Measurements from ENCODE around the gene ENTR1. TPM values are rescaled to one million over a fixed set of nuclear protein-coding genes. Genes with fewer than 3 reads are reported as not detected.

ENTR1 gene
- total RNA-seq, 1 experiment from 2014 or later: 90.8 TPM

DNA sequence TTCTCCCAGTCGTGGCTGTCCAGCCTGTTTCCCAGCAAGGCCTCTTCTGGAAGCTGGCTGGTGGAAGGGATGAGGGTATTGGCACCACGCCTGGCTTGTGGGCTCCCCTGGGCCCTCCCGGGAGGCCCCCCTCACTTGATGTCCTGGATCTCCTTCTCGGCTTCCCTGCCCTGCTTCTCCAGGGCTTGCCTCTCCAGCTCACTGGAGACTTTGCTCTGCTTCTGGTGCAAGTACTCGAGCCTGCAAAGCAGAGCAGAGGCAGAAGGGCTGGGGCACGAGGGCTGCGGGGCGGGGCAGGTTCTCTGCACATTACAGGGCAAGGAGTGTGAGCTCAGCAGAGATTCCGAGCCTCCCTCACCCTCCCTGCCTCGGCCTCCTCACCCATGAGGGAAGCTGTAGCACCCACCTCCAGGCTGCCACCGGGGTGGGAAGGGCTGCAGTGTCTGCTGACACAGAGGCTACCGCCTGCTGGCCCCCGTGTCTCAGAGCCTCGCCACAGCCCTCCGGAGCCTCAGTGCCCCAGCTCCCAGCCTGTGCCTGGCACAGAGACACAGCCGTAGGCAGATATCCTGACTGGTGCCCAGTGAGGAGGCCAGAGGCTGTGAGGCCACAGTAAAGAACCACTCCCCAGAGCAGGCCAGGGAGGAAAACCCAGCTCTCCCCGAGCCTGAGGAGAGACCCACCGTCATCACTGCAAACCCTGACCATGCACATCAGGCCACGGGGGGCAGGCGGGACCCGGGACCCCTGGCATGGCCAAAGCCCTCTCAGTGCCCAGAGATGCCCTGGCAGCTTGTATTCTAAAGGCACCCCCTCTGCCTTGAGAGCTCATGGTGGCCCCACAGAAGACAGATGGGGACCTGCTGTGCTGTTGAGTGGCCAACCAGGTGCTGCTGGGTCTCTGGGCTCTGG is 17.6 kb downstream of the ENTR1 start:
- no peaks in the 10 kb centered on the region for H3K27me3 ChIP-seq (ENCODE audit: control insufficient read depth, insufficient read depth, low read length)

GRCh38 chr9:136391737-136392537 is 18.5 kb downstream of the ENTR1 start:
- no peaks in the 10 kb centered on the region for H3K9me3 ChIP-seq (ENCODE audit: control insufficient read depth, insufficient read depth, low read depth, low read length)
- ATAC-seq: no peak
- no TSS peak for BruUV-seq (replicated peaks)
- H3K27ac ChIP-seq (ENCODE audit: low read length): no peak overlapping the region
- intact Hi-C loops (cut with micrococcal nuclease; ENCODE audit: unreplicated experiment): no loop called here
- no peaks in the 10 kb centered on the region for H3K4me1 ChIP-seq (ENCODE audit: control insufficient read depth, insufficient read depth, low read length)
- CTCF ChIA-PET: no interaction called here
- H3K27me3 ChIP-seq (ENCODE audit: control insufficient read depth, insufficient read depth, low read length): no peaks in the 10 kb centered on the region
- H3K36me3 ChIP-seq (ENCODE audit: control insufficient read depth, insufficient read depth, low read length): no peaks in the 10 kb centered on the region; the same call in 1 of the 2 replicates
- POLR2A ChIA-PET: no interaction called here
- no peak for DNase-seq (ENCODE audit: low read depth, low spot score)
- H3K4me3 ChIP-seq (ENCODE audit: low read depth in 2 of 2, low read length in 2 of 2): no peak overlapping the region
- in situ Hi-C loops (cut with HindIII; ENCODE audit: low pct_unique_long_range_greater_than_20kb, low sequenced_read_pairs): no loop called here
- TF ChIP-seq TCF7L2 (IDR thresholded peaks at IDR 0.05; ENCODE audit: low read depth, low read length) (no peak), REST (IDR thresholded peaks at IDR 0.05; ENCODE audit: insufficient read depth in 1 of 2, low read depth in 2 of 2, low read length in 1 of 2) (no peak), POLR2AphosphoS5 (IDR thresholded peaks at IDR 0.05; ENCODE audit: low read depth, low read length) (no peak), SIN3A (IDR thresholded peaks at IDR 0.05; ENCODE audit: borderline replicate concordance, insufficient read depth, low read depth, low read length) (no peak)

More for the DNA sequence above, 17.6 kb downstream of the ENTR1 start:
- TF ChIP-seq SIN3A (IDR thresholded peaks at IDR 0.05; ENCODE audit: borderline replicate concordance, insufficient read depth, low read depth, low read length) (no peak), REST (IDR thresholded peaks at IDR 0.05; ENCODE audit: insufficient read depth in 1 of 2, low read depth in 2 of 2, low read length in 1 of 2) (no peak), POLR2AphosphoS5 (IDR thresholded peaks at IDR 0.05; ENCODE audit: low read depth, low read length) (no peak), TCF7L2 (IDR thresholded peaks at IDR 0.05; ENCODE audit: low read depth, low read length) (no peak)
- TF ChIP-seq, protein P1, sequence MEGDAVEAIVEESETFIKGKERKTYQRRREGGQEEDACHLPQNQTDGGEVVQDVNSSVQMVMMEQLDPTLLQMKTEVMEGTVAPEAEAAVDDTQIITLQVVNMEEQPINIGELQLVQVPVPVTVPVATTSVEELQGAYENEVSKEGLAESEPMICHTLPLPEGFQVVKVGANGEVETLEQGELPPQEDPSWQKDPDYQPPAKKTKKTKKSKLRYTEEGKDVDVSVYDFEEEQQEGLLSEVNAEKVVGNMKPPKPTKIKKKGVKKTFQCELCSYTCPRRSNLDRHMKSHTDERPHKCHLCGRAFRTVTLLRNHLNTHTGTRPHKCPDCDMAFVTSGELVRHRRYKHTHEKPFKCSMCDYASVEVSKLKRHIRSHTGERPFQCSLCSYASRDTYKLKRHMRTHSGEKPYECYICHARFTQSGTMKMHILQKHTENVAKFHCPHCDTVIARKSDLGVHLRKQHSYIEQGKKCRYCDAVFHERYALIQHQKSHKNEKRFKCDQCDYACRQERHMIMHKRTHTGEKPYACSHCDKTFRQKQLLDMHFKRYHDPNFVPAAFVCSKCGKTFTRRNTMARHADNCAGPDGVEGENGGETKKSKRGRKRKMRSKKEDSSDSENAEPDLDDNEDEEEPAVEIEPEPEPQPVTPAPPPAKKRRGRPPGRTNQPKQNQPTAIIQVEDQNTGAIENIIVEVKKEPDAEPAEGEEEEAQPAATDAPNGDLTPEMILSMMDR (IDR thresholded peaks at IDR 0.05): no peak
- Histone ChIP-seq H3K9me3 (ENCODE audit: control insufficient read depth, insufficient read depth, low read depth, low read length) (no peaks in the 10 kb centered on the region), H3K36me3 (ENCODE audit: control insufficient read depth, insufficient read depth, low read length) (no peaks in the 10 kb centered on the region; the same call in 1 of the 2 replicates), H3K4me3 (ENCODE audit: low read depth in 2 of 2, low read length in 2 of 2) (no peak overlapping the region), H3K4me1 (ENCODE audit: control insufficient read depth, insufficient read depth, low read length) (no peaks in the 10 kb centered on the region), H3K27ac (ENCODE audit: low read length) (no peak overlapping the region)
- DNase-seq (ENCODE audit: low read depth, low spot score) (no peak), ATAC-seq (no peak; the same call in 1 of the 2 replicates)
- CTCF ChIA-PET: no interaction called here
- intact Hi-C loops (cut with micrococcal nuclease; ENCODE audit: unreplicated experiment) (no loop called here), in situ Hi-C loops (cut with HindIII; ENCODE audit: low pct_unique_long_range_greater_than_20kb, low sequenced_read_pairs) (no loop called here)
- no TSS peak for BruUV-seq (replicated peaks)
- POLR2A ChIA-PET: no interaction called here
